GM21515 (cell line): ENCODE data around the gene OSER1.
A peak's percentile ranks its signal among the peaks of the same experiment; 100 is the strongest.
"Not testable (repeated sequence)": the region's sequence is repeated elsewhere in the genome, so short reads cannot be mapped to it uniquely, and the experiment has no call there.

ENCODE experiments used
- ATAC-seq: cut with Tn5 transposase; IDR thresholded peaks from one replicate; pipeline ENCODE4 v1.9.1; 2021; ENCODE audit not compliant: unreplicated experiment

OSER1 gene

DNA sequence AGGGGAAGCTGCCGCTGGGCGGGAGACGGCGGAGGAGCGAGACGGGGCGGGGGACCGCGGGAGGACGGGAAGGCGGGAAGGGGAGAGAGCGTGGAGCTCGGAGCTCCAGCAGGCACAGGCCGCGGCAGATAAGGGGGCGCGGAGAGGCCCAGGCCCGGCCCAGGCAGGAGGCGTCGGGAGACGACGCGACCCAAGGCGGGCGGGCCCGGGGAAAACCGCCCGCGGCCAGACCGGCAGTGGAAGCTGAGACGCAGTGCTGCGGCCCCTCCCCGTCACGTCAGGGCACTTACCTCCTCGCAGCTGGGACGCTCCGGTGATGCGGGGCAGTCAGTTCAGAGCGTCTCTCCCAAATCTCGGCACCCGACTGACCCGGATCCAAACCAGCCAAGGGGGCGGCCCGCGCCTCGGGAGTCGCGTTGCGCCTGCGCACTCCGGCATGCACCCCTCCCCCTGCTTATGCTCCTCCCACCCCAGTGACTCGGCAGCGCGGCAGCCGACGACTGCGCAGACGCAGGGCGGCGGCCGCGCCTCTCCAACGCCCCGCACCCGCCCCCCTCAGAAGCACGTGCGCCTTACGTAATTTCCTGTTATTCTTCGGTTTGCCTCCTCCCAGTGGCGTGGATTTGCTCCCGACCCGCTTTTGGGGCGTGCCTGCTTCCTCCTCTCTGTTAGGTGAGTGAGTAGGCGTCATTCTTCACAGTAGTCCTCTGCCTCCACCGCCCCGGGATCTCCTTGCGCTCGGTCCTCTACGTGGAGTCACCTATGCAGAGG lies at the start of gene OSER1:
Gene OSER1, minus strand, starts transcription at position 366 of the 771 bp plus-strand sequence. CDS start 3,814 bp downstream, outside the sequence.
- ATAC-seq, result peak; percentile 74

DNA sequence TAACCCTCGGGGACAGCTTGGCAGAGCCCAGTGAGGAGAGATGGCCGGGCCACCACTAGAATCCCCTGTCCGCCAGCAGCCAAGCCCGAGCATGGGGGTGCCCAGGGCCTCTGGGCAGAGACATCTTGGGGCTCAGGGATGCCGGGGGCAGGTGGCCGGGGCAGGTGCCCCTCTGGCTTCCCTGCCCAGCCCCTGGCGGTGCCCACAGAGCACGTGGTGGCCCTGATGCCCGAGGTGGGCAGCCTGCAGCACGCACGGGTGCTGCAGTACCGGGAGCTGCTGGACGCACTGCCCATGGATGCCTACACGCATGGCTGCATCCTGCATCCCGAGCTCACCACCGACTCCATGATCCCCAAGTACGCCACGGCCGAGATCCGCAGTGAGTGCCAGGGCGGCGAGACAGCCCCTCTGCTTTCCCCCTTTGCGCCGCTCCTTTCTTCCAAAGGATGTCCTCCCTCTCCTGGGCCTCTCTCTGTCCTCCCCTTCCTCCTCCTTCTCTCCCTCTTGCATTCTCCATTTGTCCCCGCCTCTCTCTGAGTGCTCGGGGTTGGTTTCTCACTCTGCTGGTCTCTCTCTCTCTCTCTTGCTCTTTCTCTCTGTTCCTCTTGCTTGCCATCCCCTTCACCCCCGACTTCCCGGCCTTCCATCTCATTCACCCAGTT lies 47.8 kb upstream of the OSER1 start:
- ATAC-seq, result no peak

DNA sequence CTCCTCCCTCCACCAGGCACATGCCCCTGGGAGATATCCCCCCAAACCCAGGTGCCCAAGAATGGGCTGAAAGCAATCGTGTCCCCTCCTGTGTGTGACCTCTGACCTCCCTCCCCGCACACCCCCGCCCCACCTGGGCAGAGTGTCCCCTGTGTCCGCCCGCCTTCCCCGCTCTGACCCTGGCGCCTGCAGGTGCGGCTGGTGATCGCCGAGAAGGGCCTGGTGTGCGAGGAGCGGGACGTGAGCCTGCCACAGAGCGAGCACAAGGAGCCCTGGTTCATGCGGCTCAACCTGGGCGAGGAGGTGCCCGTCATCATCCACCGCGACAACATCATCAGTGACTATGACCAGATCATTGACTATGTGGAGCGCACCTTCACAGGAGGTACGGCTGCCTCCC lies 46.4 kb upstream of the OSER1 start:
- no peak for ATAC-seq

DNA sequence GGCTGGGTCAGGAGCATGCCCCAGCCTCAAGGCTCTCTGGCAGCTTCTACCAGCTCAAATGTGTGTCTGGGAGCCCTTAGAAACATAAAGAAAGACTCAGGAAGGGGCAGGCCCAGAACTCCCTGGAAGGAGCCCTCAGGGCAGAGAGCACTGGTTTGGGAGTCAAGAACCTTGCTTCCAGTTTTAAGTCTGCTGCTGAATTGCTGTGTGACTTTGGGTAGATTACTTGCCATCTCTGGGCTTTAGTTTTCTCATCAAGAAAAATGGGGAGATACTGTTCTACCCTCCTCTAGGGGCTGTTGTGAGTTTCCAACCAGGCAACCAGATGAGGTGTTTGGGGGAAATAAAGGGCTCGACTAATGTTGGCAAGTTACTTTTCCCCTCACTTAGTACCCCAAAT lies 45.4 kb upstream of the OSER1 start:
- no peak for ATAC-seq

DNA sequence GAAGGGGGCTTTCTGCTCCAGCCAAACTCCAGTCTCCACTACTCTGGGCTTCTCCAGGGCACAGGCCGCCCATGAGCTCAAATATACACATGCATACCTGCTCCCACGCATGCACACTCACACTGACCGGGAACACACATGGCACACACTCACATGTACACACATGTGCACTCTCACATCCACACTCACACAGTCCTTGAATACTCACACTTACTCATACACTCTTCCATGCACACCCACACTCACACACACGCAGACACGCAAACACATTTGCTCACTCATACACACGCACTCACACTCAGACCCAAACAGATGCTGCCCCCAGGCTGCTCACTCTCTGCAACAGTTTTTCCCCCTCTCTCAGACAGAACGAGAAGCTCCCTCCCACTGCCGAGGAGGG lies 43.5 kb upstream of the OSER1 start:
- no peak for ATAC-seq

DNA sequence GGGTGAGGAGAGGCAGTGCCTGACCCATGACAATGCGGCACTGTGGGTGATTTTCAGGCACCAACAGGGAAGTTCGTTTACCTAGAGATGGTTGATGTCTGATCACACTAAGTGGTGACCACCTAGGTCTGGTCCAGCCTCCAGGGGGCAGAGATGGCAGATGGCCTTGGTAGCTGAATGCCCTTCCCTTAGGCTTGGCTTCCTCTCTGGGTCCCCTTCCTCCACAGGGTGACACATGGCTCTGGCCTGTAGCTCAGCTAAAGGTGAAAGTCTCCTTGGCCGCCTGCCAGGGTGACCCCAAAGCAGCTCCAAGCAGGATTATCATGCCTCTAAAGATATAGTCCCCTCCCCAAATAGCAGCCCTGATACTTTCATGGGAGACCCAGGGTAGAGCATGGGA lies 43.0 kb upstream of the OSER1 start:
- no peak for ATAC-seq

DNA sequence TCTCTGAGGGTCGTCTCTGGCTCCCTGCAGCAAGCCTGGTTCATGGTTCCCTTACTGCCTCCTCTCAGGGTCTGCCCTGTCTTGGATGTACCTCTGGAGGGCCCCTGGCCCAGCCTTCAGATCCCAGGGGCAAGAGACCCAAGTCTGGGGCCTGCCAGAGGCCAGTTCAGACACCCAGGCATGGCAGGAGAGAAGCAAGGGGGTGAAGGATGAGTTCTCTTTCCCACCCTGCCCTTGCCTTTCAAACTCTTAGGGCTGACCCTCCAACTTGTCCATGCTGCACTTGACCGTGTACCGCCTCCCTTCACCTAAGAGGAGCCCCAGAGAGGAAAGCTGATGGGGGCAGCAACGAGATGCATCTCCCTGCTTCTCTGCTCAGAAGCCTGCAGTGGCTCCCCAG lies 40.7 kb upstream of the OSER1 start:
- ATAC-seq, result no peak

DNA sequence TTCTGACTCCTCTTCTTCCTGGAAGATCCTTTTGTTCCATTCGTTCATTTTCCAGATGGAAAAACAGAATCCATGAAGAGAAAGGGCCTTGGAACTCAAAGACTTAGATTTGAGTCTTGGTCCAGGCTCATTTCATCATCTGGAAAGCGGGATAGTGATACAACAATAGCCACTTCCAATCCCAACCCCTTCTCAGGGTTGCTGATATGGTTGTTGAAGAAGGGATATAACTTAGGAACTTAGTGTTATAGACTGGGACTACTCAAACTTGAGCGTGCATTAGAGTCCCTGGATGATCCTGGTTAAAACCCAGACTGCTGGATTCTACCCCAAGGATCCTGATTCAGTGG lies 37.8 kb upstream of the OSER1 start:
- ATAC-seq, result no peak

DNA sequence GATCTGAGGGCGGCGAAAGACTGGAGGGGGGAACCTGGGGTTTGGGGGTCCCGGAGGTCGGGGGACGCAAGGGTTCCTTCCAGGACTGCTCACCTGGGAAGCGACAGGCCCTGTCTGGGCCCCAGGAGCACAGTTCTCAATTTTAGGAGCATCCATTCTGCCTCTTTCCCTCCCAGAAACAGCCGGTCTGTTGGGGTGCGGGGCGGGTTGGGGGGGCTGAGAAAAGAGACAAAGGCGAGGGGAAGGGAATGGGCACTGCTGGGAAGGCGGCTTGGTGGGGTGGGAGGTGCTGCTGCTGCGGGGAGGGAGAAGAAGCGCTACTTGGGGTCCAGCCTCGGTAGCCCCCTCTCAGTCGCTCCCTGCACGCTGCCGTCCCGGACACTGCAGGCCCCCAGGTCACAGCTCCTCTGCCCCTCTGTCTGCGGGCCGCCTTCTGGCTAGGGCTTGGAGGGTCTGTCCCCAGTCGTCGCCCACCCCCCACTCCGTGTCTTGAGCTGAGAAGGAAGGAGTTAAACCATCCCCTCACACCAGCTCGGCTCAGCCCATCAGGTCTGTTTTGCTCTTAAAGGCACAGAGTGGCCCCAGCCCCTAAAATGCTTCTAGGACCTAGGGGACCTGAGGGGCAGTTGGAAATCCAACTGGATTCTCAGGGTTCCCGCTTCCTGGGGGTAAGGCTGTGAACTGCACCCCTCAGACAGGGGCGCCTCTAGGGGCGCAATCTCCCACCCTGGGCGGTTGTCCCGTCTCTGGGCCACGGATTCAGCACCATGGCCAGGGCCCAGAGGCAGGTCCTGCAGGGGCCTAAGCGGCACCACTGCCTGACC lies 37.2 kb upstream of the OSER1 start:
- no peak for ATAC-seq

DNA sequence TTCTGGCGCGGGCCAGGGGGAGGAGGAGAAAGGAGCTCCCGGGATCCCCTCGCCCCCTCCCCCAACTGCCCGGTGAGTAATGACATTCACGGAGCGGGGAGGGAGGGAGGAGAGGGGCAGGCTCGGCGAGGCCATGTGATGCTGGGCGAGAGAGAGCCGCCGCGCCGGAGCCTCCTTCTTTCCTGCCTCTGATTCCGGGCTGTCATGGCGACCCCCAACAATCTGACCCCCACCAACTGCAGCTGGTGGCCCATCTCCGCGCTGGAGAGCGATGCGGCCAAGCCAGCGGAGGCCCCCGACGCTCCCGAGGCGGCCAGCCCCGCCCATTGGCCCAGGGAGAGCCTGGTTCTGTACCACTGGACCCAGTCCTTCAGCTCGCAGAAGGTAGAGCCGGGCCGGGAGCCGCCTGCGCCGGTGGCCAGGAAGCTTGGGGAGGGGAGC lies 36.6 kb upstream of the OSER1 start, which contains the start of gene GDAP1L1:
Gene GDAP1L1, plus strand, starts transcription at position 178 of the 441 bp plus-strand sequence. Its CDS starts 27 bp downstream, at position 205.
- no peak for ATAC-seq

DNA sequence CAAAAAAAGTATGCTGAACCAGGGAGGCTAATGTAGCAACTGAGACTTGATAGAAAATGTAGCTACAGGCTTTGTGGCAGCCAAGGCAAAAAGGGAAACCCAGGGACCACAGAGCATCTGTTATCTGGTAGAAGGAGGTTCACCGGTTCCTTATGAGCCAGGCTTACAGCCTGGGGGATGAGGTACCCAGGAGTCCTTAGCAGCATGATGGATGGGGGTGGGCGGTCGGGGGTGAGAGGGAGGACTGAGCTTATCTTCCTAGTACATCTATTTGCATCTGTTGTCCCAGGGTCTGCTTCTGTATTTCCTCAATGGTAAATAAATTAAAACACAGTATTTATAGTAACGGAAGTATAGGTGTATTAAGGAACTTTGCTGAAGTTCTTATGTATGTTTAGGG lies 35.4 kb upstream of the OSER1 start:
- ATAC-seq, result no peak

DNA sequence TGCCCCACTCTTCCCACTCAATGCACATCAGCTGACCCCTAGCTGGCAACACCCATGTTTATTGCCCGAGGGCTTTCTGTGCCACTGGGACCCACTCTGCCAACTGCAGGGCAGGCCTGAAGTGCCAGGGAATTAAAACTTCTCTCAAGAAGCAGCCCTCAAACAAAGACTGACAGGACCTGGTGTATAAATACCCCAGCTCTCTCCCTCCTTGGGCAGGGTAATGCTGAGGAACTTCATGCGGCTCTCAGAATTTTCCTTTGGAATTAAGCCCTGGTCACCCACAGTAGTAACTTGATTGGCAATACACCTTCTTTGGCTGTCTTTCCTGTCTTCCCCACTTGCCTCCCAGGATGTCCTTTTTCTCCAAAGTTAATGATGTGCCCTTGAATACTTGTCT lies 31.2 kb upstream of the OSER1 start:
- ATAC-seq, result no peak

DNA sequence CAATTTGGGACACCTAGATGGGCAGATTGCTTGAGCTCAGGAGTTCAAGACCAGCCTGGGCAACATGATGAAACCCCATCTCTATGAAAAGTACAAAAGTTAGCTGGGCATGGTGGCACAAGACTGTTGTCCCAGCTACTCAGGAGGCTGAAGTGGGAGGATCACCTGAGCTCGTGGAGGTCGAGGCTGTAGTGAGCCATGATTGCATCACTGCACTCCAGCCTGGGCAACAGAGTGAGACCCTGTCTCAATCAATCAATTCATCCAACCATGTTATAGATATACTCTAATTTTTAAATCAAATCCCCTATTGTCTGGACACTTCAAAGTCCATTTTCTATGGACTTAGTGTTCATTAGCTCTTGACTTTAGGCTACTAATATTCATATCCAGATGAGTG lies 26.3 kb upstream of the OSER1 start:
- not testable (repeated sequence) for ATAC-seq

DNA sequence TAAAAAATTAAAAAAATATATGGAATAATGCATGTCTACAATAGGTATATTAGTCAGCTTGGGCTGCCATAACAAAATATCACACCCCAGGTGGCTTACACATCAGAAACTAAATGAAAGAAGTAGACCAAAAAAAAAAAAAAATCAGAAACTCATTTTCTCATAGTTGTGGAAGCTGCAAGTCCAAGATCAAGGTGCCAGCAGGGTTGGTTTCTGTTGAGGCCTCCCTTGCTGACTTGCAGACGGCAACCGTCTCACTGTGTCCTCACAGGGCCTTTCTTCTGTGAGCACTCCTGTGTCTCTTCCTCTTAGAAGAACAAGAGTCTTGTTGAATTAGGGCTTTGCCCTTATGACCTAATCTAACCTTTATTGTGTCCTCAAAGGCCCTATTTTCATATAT lies 25.1 kb upstream of the OSER1 start:
- ATAC-seq, result no peak

DNA sequence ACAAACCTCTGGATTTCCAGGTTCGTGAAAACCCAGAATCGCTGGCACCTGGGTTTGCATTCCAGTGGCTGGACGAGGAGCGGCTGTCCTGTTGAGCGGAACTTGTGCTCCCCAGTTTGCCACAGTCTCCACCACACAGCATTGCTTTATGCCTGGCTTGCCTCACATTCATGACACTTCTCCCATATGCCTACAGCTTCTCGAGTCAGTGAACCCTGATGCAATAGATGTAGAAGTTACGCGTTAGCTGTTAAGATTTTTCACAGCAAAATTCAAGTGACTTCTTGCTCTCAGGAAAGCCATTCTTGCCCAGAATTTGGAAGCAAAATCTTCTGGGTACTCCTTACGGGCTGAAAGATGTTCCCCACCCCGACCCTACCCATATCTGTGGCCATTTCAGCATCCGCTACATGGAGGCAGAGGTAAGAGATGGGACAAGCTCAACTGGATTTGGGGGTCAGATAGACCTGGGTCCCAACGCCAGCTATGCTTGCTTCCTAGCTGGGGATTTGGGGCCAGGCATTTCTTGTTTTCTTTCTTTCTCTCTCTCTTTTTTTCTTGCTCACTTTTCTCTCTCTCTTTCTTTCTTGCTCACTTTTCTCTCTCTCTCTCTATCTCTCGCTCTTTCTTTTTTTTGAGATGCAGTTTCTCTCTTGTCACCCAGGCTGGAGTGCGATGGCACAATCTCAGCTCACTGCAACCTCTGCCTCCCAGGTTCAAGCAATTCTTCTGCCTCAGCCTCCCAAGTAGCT lies 24.2 kb upstream of the OSER1 start:
- ATAC-seq, result no peak

DNA sequence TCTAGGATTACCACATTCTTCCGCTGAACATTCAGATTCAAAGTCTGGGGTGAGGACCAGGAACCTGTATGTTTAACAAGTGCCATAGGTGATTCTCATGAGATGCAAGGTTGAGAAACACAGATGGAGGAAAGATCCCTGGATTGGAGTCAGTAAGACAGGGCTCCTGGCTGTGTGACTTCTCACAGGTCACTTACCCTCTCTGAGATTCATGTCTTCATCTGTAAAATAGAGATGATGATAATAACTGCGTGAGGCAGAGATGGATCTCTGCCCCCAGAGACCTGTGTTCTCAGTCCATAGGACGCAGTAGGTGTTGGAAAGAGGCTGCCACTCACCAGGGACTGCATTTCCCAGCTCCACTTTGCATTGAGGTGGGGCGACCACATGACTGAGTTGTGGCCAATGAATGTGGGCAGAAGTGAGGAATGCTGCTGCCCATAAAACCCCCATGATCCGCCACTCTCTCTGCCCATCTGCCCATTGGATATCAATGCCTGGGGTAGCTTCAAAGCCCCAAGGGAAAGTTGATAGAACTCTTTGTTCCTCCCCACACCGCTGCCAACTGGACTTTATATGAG lies 23.0 kb upstream of the OSER1 start:
- ATAC-seq, result no peak

DNA sequence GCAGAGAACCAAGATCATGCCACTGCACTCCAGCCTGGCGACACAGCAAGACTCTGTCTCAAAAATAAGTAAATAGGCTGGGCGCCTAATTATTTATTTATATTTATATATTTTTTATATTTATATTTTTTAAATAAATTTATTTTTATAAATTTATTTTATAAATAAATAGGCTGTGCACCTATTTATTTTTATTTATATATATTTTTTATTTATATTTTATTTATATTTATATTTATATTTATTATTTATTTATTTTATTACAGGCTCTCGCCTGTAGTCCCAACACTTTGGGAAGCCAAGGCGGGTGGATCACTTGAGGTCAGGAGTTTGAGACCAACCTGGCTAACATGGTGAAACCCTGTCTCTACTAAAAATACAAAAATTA lies 21.9 kb upstream of the OSER1 start:
- ATAC-seq, result not testable (repeated sequence)

DNA sequence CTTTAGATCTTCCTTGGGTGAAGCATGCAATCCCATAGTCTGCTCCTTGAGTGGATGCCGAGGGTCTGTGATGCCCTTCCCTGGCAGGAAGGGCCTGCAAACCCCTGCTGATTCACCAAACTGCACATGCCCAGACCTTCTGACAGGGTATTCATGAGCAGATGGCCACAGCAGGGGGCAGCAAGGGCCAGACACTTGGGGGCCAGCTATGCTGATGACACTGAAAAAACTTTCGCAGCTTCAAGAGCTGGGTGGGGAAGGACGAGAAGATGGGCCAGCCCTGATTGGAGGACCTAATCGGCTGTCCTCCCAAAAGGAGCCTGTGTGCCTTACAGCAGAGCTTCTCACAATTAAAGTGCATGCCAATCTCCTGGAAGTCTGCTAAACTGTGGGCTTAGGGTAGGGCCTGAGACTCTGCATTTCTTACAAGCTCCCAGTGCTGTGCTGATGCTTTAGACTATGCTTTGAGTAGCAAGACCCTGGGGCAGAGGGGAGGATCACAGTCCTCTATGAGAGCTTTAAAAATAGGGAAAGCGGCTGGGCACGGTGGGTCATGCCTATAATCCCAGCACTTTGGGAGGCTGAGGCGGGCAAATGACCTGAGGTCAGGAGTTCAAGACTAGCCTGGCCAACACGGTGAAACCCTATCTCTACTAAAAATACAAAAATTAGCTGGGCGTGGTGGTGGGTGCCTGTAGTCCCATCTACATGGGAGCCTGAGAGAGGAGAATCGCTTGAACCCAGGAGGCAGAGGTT lies 21.3 kb upstream of the OSER1 start:
- ATAC-seq, result no peak

DNA sequence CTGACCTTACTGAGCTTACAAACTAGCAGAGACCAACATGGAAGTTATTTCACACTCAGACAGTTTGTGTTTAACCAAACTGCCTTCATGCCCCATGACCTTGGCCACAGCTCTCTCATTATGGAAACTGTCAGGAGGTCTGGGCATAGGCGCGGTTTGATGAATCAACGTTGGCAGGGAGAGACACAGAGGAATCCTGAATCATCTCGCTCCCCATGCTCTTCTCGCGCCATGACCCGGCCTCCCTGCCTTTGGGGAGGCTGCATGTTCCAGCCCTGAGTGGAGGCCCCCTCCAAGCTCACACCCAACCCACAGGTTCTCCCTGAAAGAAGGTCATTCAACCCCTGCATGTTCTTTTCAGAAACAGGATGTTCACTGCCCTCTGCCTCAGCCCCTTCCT lies 20.6 kb upstream of the OSER1 start:
- no peak for ATAC-seq
